K562 (cell line): Measurements from ENCODE around the gene TXNRD2. TPM values are rescaled to one million over a fixed set of nuclear protein-coding genes. Genes with fewer than 3 reads are reported as not detected.

Source experiments
- ARID4B ChIP-seq: sonication (generic); formaldehyde crosslinking; IDR thresholded peaks from 2 replicates; pipeline ENCODE4 v1.8.0; 2022; ENCODE audit warnings: mild to moderate bottlenecking, missing genetic modification reagents
- ATF2 ChIP-seq: sonication (generic); formaldehyde crosslinking; IDR thresholded peaks from 2 replicates; pipeline ENCODE4 v1.8.1; 2022; ENCODE audit warnings: missing genetic modification reagents
- BMI1 ChIP-seq: fragments of 150-350 bp; IDR thresholded peaks from 2 replicates; pipeline ENCODE4 v1.6.1; 2014; ENCODE audit warnings: low read length
- CHD2 ChIP-seq: IDR thresholded peaks from 2 replicates; pipeline ENCODE4 v1.6.1; 2011; ENCODE audit warnings: low read depth, low read length
- GABPB1 ChIP-seq: sonication (generic); formaldehyde crosslinking; IDR thresholded peaks from 2 replicates; pipeline ENCODE4 v1.8.0; 2022; ENCODE audit warnings: mild to moderate bottlenecking, missing genetic modification reagents
- HDAC2 ChIP-seq: fragments of 450-650 bp; IDR thresholded peaks from 2 replicates; pipeline ENCODE4 v1.6.1; 2016; ENCODE audit warnings: mild to moderate bottlenecking
- HDAC6 ChIP-seq: IDR thresholded peaks from 2 replicates; pipeline ENCODE4 v1.6.1; 2012; ENCODE audit warnings: low read depth, mild to moderate bottlenecking, control low read depth, inconsistent platforms, low read length, moderate library complexity
- KDM2B ChIP-seq: fragments of 250-450 bp; sonication (Bioruptor Pico); IDR thresholded peaks from 2 replicates; pipeline ENCODE4 v1.8.0; 2021; ENCODE audit warnings: mild to moderate bottlenecking, moderate library complexity
- PHTF2 ChIP-seq: fragments of 250-450 bp; sonication (Bioruptor Pico); IDR thresholded peaks from 2 replicates; pipeline ENCODE4 v1.5.0; 2021; ENCODE audit warnings: mild to moderate bottlenecking
- PRMT5 ChIP-seq: sonication (generic); formaldehyde crosslinking; IDR thresholded peaks from 2 replicates; pipeline ENCODE4 v1.5.0; 2020; ENCODE audit warnings: missing genetic modification reagents
- SRF ChIP-seq, 2 experiments: fragments of 250-450, 450-650 bp in 1 of 2; sonication (Bioruptor Pico) in 1 of 2; sonication (generic) in 1 of 2; formaldehyde crosslinking; IDR thresholded peaks; 2 replicates each; pipeline versions ENCODE4 v1.5.0 to v1.5.1; 2020 to 2022; ENCODE audit warnings: mild to moderate bottlenecking in 1 of 2, missing genetic modification reagents in 1 of 2
- STAT5A ChIP-seq: IDR thresholded peaks from 2 replicates; pipeline ENCODE4 v1.6.1; 2012; ENCODE audit warnings: low read length, inconsistent platforms, borderline replicate concordance
- TAF1 ChIP-seq: IDR thresholded peaks from 2 replicates; pipeline ENCODE4 v1.6.1; 2011; ENCODE audit warnings: mild to moderate bottlenecking, low read length, moderate library complexity; ENCODE audit not compliant: insufficient read depth, control insufficient read depth, severe bottlenecking; ENCODE audit errors: extremely low read depth
- VEZF1 ChIP-seq: fragments of 200-800 bp; sonication (Bioruptor generic); IDR thresholded peaks from 2 replicates; pipeline ENCODE4 v1.6.1; 2017; ENCODE audit warnings: missing genetic modification characterization, missing compliant biosample characterization
- ZBTB43 ChIP-seq: sonication (generic); formaldehyde crosslinking; IDR thresholded peaks from 2 replicates; pipeline ENCODE4 v1.8.0; 2023; ENCODE audit warnings: mild to moderate bottlenecking, missing genetic modification reagents
- ZNF280B ChIP-seq: fragments of 250-450 bp; sonication (Bioruptor Pico); IDR thresholded peaks from 2 replicates; pipeline ENCODE4 v1.5.1; 2021; ENCODE audit warnings: mild to moderate bottlenecking
- ZNF696 ChIP-seq: fragments of 250-450 bp; sonication (Bioruptor Pico); conservative IDR thresholded peaks from 2 replicates; pipeline ENCODE4 v1.4.0; 2020; ENCODE audit warnings: mild to moderate bottlenecking, moderate library complexity
- polyA plus RNA-seq, 8 experiments: library from polyadenylated mRNA; depleted of rRNA in 4 of 8; stranded (reverse) in 5 of 8; unstranded in 3 of 8; fragments of >200 nt; fragmentation: Nextera tagmentation in 2 of 8; fragmentation: Illumina TruSeq in 1 of 8; extraction: Ambion mirVana in 2 of 8; extraction: Trizol in 1 of 8; gene quantifications; 2 replicates each; pipeline versions ENCODE4 v1.2.1 to v1.2.3, GENCODE V29; 2011 to 2014; ENCODE audit warnings: inconsistent platforms in 1 of 8, missing spikeins in 1 of 8
- total RNA-seq, 7 experiments: library from RNA; depleted of rRNA in 6 of 7; stranded (reverse); fragments of >200 nt in 6 of 7; fragmentation: Illumina TruSeq in 2 of 7; extraction: Trizol in 2 of 7; gene quantifications; 2 replicates each; pipeline versions ENCODE4 v1.2.1 to v1.2.3, GENCODE V29; 2011 to 2021; ENCODE audit warnings: low replicate concordance in 1 of 7

The TXNRD2 gene
- total and polyA plus RNA-seq, 9 of the 15 experiments (the other 6 are each of a cell fraction or from before 2014, with no cell fraction given), result 3.3 to 80.2 (median 49.4) TPM

GRCh38 chr22:19932367-19933206, 9.0 kb downstream of the TXNRD2 start (continued):
- TF ChIP-seq ZBTB43 (CRISPR knock-in tag) (no peak), ZNF280B (CRISPR knock-in tag) (no peak), GABPB1 (CRISPR knock-in tag) (no peak), ARID4B (CRISPR knock-in tag) (no peak), TAF1 (no peak), PRMT5 (no peak), STAT5A (no peak), HDAC2 (no peak), PHTF2 (CRISPR knock-in tag) (no peak), ATF2 (no peak), CHD2 (no peak), KDM2B (CRISPR knock-in tag) (no peak), HDAC6 (0 out of 2 replicates have a peak, but pooled peaks have one; percentile 57), SRF (CRISPR knock-in tag; IDR thresholded peaks at IDR 0.05) (0 out of 4 replicates have a peak, but pooled peaks of 1 of the 2 experiments have one; percentile 8), ZNF696 (no peak), VEZF1 (CRISPR knock-in tag) (no peak), BMI1 (no peak)
